OCI-LY1 (cell line): ENCODE data around the gene ZBTB8OS.
"Not testable (repeated sequence)": the region's sequence is repeated elsewhere in the genome, so short reads cannot be mapped to it uniquely, and the experiment has no call there.

Experiments
- H2AFZ ChIP-seq: fragments of 200-600 bp; sonication (generic), shearing (Covaris generic); 2 replicates; pipeline ENCODE4 v1.6.0; 2014; ENCODE audit warnings: antibody characterized with exemption, mild to moderate bottlenecking, low read length
- H3F3A ChIP-seq: fragments of 200-600 bp; sonication (generic), shearing (Covaris generic); 2 replicates; pipeline ENCODE4 v1.6.0; 2014; ENCODE audit warnings: mild to moderate bottlenecking, antibody characterized with exemption, low read length, moderate library complexity; ENCODE audit not compliant: insufficient read depth
- H3K27ac ChIP-seq: fragments of 200-600 bp; sonication (generic); 2 replicates; pipeline ENCODE4 v1.5.1; 2014; ENCODE audit warnings: low read length, mixed run types, mild to moderate bottlenecking, low read depth; ENCODE audit not compliant: poor library complexity, severe bottlenecking
- H3K27me3 ChIP-seq: fragments of 200-600 bp; sonication (generic); 2 replicates; pipeline ENCODE4 v1.6.0; 2014; ENCODE audit warnings: antibody characterized with exemption, mild to moderate bottlenecking, low read length, moderate library complexity; ENCODE audit not compliant: insufficient read depth
- H3K36me3 ChIP-seq: fragments of 200-600 bp; sonication (generic); 2 replicates; pipeline ENCODE4 v1.6.1; 2014; ENCODE audit warnings: mild to moderate bottlenecking, antibody characterized with exemption, low read length, moderate library complexity, mixed read lengths; ENCODE audit not compliant: insufficient read depth
- H3K4me1 ChIP-seq: fragments of 200-600 bp; sonication (generic); 2 replicates; pipeline ENCODE4 v1.5.1; 2014; ENCODE audit warnings: mild to moderate bottlenecking, low read length, moderate library complexity; ENCODE audit not compliant: insufficient read depth, severe bottlenecking
- H3K4me2 ChIP-seq: fragments of 200-600 bp; sonication (generic), shearing (Covaris generic); 2 replicates; pipeline ENCODE4 v1.6.1; 2014; ENCODE audit warnings: low read length
- H3K4me3 ChIP-seq: fragments of 200-600 bp; sonication (generic); 2 replicates; pipeline ENCODE4 v1.5.1; 2014; ENCODE audit warnings: low read length, low read depth, mild to moderate bottlenecking, mixed read lengths; ENCODE audit not compliant: poor library complexity, severe bottlenecking
- H3K79me2 ChIP-seq: fragments of 200-600 bp; shearing (Covaris generic); 2 replicates; pipeline ENCODE4 v1.6.1; 2016; ENCODE audit warnings: mixed run types, low read length, mixed read lengths; ENCODE audit not compliant: insufficient read depth
- H3K9ac ChIP-seq: fragments of 200-600 bp; sonication (generic), shearing (Covaris generic); 2 replicates; pipeline ENCODE4 v1.6.1; 2014; ENCODE audit warnings: mild to moderate bottlenecking, low read length, mixed read lengths
- H3K9me2 ChIP-seq: fragments of 200-600 bp; sonication (generic), shearing (Covaris generic); 2 replicates; pipeline ENCODE4 v1.6.1; 2014; ENCODE audit warnings: low read depth, mild to moderate bottlenecking, low read length, mixed read lengths
- H3K9me3 ChIP-seq: fragments of 200-600 bp; shearing (Covaris generic); 2 replicates; pipeline ENCODE4 v1.6.1; 2014; ENCODE audit warnings: low read length, mixed read lengths
- H4K20me1 ChIP-seq: fragments of 200-600 bp; sonication (generic), shearing (Covaris generic); 2 replicates; pipeline ENCODE4 v1.6.0; 2016; ENCODE audit warnings: mild to moderate bottlenecking, low read length; ENCODE audit not compliant: insufficient read depth
- EZH2 ChIP-seq: fragments of 200-600 bp; sonication (generic), shearing (Covaris generic); IDR thresholded peaks from 2 replicates; pipeline ENCODE4 v1.8.0; 2017; ENCODE audit warnings: borderline replicate concordance, mixed run types, mild to moderate bottlenecking, antibody characterized with exemption, low read length, moderate library complexity, mixed read lengths
- TF ChIP-seq, protein P1 (sequence below): fragments of 200-600 bp; sonication (generic), shearing (Covaris generic); IDR thresholded peaks from 2 replicates; pipeline ENCODE4 v1.5.1; 2017; ENCODE audit warnings: mild to moderate bottlenecking, antibody characterized with exemption, low read length, moderate library complexity, mixed read lengths

ZBTB8OS gene

DNA sequence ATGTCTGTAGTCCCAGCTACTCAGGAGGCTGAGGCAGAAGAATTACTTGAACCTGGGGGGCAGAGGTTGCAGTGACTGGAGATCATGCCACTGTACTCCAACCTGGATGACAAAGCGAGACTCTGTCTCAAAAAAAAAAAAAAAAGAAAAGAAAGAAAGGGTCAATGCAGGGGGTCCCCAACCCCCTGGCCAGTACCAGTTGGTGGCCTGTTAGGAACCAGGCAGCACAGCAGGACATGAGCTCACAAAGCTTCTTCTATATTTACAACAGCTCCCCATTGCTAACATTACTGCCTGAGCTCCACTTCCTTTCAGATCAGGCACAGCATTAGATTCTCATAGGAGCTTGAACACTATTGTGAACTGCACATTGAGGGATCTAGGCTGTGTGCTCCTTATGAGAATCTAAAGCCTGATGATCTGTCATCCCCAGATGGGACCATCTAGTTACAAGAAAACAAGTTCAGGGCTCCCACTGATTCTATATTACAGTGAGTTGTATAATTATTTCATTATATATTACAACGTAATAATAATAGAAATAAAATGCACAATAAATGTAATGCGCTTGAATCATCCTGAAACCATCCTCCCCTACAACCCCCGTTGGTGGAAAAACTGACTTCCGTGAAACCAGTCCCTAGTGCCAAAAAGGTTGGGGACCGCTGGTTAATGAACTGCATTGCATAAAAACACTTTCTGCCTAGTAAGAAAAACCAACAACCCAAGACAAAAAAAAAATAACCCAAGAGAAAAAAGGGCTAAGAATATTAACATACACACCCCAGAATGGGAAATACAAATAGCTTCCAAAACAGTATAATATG, 2.8 kb downstream of the ZBTB8OS start:
- H2AFZ ChIP-seq = no peak overlapping the region
- H3K79me2 ChIP-seq = peaks cover 40% of the 10 kb centered on the region
- peaks cover 33% of the 10 kb centered on the region for H3K4me1 ChIP-seq
- no peaks in the 10 kb centered on the region for H3K27me3 ChIP-seq
- TF ChIP-seq EZH2 = no peak
- TF ChIP-seq, protein P1, sequence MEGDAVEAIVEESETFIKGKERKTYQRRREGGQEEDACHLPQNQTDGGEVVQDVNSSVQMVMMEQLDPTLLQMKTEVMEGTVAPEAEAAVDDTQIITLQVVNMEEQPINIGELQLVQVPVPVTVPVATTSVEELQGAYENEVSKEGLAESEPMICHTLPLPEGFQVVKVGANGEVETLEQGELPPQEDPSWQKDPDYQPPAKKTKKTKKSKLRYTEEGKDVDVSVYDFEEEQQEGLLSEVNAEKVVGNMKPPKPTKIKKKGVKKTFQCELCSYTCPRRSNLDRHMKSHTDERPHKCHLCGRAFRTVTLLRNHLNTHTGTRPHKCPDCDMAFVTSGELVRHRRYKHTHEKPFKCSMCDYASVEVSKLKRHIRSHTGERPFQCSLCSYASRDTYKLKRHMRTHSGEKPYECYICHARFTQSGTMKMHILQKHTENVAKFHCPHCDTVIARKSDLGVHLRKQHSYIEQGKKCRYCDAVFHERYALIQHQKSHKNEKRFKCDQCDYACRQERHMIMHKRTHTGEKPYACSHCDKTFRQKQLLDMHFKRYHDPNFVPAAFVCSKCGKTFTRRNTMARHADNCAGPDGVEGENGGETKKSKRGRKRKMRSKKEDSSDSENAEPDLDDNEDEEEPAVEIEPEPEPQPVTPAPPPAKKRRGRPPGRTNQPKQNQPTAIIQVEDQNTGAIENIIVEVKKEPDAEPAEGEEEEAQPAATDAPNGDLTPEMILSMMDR = no peak
- peak overlapping the region; percentile 98 for H3K27ac ChIP-seq
- peak overlapping the region; percentile 98 for H3K4me3 ChIP-seq
- no peaks in the 10 kb centered on the region for H3F3A ChIP-seq
- no peaks in the 10 kb centered on the region for H4K20me1 ChIP-seq
- peak overlapping the region; percentile 8; the same call in 1 of the 2 replicates for H3K9ac ChIP-seq
- no peaks in the 10 kb centered on the region for H3K9me3 ChIP-seq
- peaks cover 16% of the 10 kb centered on the region for H3K36me3 ChIP-seq
- H3K9me2 ChIP-seq = no peaks in the 10 kb centered on the region
- H3K4me2 ChIP-seq = peak overlapping the region; percentile 49

DNA sequence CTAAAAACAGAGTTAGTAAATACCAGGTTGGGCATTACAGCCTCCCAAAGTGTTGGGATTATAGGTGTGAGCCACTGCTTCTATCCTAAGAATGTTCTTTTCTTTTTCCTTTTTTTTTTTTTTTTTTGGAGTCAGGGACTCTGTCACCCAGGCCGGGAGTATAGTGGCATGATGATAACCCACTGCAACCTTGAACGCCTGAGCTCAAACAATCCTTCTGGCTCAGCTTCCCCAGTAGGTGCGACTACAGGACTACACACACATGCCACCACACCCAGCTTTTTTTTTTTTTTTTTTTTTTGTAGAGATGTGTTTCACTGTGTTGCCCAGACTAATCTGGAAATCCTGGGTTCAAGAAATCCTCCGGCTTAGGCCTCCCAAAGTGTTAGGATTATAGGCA, 5.9 kb downstream of the ZBTB8OS start:
- Histone ChIP-seq H2AFZ (no peak overlapping the region), H3K4me3 (no peak overlapping the region), H3K4me1 (peaks cover 25% of the 10 kb centered on the region), H3K9me3 (no peaks in the 10 kb centered on the region), H3K27me3 (no peaks in the 10 kb centered on the region), H3K27ac (no peak overlapping the region), H3K9ac (no peak overlapping the region), H3K79me2 (peaks cover 29% of the 10 kb centered on the region), H3K9me2 (no peaks in the 10 kb centered on the region), H3F3A (no peaks in the 10 kb centered on the region), H3K4me2 (no peak overlapping the region), H4K20me1 (no peaks in the 10 kb centered on the region), H3K36me3 (no peaks in the 10 kb centered on the region)
- no peak for TF ChIP-seq EZH2
- TF ChIP-seq, protein P1 = no peak

DNA sequence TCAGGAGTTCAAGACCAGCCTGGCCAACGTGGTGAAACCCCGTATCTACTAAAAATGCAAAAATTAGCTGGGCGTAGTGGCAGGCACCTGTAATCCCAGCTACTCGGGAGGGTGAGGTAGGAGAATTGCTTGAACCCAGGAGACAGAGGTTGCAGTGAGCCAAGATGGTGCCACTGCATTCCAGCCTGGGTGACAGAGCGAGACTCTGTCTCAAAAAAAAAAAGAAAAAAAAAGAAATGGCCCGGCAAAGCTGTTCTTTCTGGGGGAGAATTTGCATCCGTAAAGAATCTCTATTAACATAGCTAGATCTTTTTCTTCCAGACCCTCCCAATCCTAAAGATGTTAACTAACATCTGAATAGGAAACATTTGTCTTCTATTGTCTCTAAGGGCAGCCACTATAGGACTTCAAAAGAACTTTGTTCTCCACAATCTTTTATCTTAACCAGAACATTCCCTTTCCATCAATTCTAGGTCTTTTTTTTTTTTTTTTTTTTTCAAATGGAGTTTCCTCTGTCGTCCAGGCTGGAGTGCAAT, 8.0 kb downstream of the ZBTB8OS start:
- not testable (repeated sequence) for H3K4me3 ChIP-seq, H3K27ac ChIP-seq, H3K36me3 ChIP-seq, H2AFZ ChIP-seq, H3F3A ChIP-seq, H3K9me3 ChIP-seq, H3K4me2 ChIP-seq, H3K27me3 ChIP-seq, H3K9me2 ChIP-seq, H3K9ac ChIP-seq, H4K20me1 ChIP-seq
- Histone ChIP-seq H3K4me1 (peaks cover 11% of the 10 kb centered on the region), H3K79me2 (peaks cover 18% of the 10 kb centered on the region)
